22Rv1 (cell line): ENCODE measurements around the gene EIPR1.

Source experiments
- H3K27ac ChIP-seq: fragments of 450-650 bp; 2 replicates; pipeline ENCODE4 v1.5.1; 2017
- CTCF ChIP-seq: fragments of 450-650 bp; IDR thresholded peaks from 2 replicates; pipeline ENCODE4 v1.5.1; 2017; ENCODE audit warnings: mild to moderate bottlenecking
- ZFX ChIP-seq: fragments of 450-650 bp; IDR thresholded peaks from 2 replicates; pipeline ENCODE4 v1.6.1; 2017; ENCODE audit warnings: antibody characterized with exemption, borderline replicate concordance

Gene EIPR1

DNA sequence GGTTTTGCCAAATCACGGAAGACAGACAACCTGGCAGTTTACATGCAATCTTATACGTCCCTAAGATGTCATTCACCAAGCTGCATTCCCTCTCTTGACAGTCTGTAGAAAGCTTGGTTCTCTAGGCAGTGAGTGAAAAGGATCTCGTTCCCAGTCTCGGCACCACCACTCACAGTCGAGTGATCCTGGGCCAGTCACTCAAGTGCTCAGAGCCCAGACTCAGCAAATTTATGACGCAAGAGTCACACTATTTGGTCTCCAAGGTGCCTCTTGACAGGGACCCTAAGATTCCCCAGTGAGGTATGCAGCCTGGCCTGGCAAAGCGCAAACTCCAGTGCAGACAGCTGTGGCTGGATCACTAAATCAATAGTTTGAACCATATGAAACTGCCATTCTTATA, 77.9 kb downstream of the EIPR1 start:
- no peak for TF ChIP-seq ZFX
- TF ChIP-seq CTCF, result no peak
- no peak overlapping the region for H3K27ac ChIP-seq

GRCh38 chr2:3299130-3299529, 78.5 kb downstream of the EIPR1 start:
- H3K27ac ChIP-seq, result no peak overlapping the region
- TF ChIP-seq ZFX (no peak), CTCF (no peak)

- TF ChIP-seq CTCF, result no peak
- no peak for TF ChIP-seq ZFX
- no peak overlapping the region for H3K27ac ChIP-seq
These were observed 79.4 kb downstream of the EIPR1 start for GRCh38 chr2:3298191-3298590.

DNA sequence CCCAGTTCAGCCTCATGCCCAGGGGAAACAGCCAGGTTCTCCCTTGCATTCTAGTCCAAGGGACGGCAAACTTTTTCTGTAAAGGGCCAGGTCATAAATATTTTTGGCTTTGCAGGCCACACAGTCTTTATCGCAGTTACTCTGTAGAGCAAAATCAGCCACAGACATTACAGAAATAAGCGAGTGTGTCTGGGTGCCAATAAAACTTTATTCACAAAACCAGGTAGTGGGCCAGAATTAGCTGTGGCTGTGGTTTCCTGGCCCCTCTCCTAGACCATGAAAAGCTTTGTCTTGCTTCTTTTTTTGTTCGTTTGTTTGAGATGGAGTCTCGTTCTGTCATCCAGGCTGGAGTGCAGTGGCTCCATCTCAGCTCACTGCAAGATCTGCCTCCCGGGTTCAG, 80.1 kb downstream of the EIPR1 start:
- no peak for TF ChIP-seq ZFX
- no peak for TF ChIP-seq CTCF
- no peak overlapping the region for H3K27ac ChIP-seq

GRCh38 chr2:3296182-3296972, 81.2 kb downstream of the EIPR1 start:
- H3K27ac ChIP-seq, result no peak overlapping the region
- TF ChIP-seq CTCF (no peak), ZFX (no peak)

DNA sequence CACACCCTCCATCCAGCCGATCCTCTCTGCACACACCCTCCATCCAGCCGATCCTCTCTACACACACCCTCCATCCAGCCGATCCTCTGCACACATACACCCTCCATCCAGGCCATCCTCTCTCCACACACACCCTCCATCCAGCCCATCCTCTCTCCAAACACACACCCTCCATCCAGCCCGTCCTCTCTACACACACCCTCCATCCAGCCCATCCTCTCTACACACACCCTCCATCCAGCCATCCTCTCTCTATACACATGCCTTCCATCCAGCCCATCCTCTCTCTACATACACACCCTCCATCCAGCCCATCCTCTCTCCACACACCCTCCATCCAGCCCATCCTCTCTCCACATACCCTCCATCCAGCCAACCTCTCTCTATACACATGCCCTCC, 83.1 kb downstream of the EIPR1 start:
- TF ChIP-seq ZFX (no peak), CTCF (no peak)
- H3K27ac ChIP-seq, result no peak overlapping the region

GRCh38 chr2:3294069-3294468, 83.5 kb downstream of the EIPR1 start:
- H3K27ac ChIP-seq, result no peak overlapping the region
- no peak for TF ChIP-seq CTCF
- TF ChIP-seq ZFX, result no peak
